Measurements from ENCODE around the gene RRAS.
"Not testable (repeated sequence)": the region's sequence is repeated elsewhere in the genome, so short reads cannot be mapped to it uniquely, and the experiment has no call there.

RRAS gene

DNA sequence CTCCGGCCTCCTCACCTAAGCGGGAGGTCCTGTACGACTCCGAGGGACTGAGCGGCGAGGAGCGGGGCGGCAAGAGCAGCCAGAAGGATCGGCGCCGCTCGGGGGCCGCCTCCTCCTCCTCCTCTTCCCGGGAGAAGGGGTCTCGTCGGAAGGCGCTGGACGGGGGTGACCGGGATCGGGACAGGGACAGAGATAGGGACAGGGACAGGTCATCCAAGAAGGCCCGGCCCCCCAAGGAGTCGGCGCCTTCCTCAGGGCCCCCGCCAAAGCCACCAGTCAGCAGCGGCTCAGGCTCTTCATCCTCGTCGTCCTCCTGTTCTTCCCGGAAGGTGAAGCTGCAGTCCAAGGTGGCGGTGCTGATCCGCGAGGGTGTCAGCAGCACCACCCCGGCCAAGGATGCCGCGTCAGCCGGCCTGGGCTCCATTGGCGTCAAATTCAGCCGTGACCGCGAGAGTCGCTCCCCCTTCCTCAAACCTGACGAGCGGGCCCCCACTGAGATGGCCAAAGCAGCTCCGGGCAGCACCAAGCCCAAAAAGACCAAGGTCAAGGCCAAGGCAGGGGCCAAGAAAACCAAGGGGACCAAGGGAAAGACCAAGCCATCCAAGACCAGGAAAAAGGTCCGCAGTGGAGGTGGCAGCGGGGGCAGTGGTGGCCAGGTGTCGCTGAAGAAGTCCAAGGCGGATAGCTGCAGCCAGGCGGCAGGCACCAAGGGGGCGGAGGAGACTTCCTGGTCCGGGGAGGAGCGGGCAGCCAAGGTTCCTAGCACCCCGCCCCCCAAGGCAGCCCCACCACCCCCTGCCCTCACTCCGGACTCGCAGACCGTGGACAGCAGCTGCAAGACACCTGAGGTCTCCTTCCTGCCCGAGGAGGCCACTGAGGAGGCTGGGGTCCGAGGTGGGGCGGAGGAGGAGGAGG is 12.9 kb upstream of the RRAS start:
- DNase-seq: no peak

DNA sequence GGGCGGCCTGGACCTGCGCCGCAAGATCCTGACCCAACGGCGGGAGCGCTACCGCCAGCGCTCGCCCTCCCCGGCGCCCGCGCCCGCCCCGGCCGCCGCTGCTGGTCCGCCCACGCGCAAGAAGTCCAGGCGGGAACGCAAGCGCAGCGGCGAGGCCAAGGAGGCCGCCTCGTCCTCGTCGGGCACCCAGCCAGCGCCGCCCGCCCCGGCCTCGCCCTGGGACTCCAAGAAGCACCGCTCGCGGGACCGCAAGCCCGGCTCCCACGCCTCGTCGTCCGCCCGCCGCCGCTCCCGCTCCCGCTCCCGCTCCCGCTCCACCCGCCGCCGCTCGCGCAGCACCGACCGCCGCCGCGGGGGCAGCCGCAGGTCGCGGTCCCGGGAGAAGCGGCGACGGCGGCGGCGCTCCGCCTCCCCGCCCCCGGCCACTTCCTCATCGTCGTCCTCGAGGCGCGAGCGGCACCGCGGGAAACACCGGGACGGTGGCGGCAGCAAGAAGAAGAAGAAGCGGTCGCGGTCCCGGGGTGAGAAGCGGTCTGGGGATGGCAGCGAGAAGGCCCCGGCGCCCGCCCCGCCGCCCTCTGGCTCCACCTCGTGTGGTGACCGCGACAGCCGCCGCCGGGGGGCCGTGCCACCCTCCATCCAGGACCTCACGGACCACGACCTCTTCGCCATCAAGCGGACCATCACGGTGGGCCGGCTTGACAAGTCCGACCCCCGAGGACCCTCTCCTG is 12.0 kb upstream of the RRAS start:
- no peak for DNase-seq

DNA sequence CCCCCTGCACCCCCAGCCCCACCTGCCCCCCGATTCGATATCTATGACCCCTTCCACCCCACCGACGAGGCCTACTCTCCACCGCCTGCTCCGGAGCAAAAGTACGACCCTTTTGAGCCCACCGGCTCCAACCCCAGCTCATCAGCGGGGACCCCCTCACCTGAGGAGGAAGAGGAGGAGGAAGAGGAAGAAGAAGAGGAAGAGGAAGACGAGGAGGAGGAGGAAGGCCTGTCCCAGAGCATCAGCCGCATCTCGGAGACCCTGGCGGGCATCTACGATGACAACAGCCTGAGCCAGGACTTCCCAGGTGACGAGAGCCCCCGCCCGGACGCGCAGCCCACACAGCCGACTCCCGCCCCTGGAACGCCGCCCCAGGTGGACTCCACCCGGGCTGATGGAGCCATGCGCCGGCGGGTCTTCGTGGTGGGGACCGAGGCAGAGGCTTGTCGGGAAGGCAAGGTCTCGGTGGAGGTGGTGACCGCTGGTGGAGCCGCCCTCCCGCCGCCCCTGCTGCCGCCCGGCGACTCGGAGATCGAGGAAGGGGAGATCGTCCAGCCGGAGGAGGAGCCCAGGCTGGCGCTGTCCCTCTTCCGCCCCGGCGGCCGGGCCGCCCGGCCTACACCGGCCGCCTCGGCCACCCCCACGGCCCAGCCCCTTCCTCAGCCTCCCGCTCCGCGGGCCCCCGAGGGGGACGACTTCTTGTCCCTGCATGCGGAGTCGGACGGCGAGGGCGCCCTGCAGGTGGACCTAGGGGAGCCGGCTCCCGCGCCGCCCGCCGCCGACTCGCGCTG is 11.3 kb upstream of the RRAS start:
- DNase-seq: no peak

DNA sequence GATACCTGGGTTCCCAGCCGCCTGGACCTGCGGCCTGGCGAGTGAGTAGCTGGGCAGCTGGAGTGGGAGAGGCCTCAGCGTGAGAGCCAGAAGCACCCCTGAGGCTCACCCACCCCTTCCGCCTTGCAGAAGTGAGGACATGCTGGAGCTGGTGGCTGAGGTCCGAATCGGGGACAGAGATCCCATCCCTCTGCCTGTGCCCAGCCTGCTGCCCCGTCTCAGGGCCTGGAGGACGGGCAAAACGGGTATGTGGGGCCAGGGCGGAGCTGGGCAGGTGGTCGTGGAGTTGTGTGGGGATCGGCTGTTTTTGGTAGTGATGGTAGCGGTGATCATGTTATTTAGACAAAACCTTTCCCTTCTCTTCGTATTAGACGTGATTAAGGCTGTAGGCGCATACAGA is 6.6 kb upstream of the RRAS start:
- DNase-seq: no peak

DNA sequence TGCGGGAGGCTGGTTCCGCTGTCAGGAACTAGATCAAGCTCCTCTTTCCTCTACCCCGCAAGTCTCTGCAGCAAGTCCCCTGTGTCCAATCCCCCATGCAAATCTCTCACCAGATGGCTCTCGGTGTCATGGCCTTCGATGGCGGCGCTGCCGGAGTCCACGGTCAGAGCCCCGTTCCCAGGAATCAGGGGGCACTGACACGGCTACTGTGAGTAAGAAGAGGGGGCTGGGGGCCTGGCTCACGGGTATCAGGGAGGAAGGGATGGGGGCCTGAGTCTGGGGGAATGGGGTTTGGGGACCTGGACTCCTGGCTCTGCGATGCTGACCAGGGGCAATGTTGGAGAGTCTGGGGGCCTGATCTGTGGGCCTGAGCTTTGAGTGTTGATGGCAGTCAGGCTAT is 6.1 kb upstream of the RRAS start:
- no peak for DNase-seq

DNA sequence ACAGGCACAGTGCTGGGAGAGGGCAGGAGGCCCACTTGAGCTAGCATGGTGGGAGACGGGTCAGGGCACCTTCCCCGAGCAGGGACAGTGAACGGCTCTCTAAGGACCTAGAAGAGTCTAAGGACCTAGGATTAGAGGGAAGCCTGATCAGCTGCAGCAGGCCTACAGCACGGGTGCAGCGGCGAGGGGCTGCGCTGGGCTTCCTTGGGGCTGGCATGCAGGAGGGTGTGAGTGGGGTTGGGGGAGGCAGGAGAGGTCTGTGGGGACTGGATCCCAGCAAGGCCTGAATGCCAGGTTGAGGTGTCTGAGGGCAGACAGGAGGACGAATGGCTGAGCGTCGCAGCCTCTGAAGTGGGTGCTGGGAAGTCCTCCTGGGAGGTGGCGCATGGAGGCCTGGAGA is 5.6 kb upstream of the RRAS start:
- DNase-seq: no peak

DNA sequence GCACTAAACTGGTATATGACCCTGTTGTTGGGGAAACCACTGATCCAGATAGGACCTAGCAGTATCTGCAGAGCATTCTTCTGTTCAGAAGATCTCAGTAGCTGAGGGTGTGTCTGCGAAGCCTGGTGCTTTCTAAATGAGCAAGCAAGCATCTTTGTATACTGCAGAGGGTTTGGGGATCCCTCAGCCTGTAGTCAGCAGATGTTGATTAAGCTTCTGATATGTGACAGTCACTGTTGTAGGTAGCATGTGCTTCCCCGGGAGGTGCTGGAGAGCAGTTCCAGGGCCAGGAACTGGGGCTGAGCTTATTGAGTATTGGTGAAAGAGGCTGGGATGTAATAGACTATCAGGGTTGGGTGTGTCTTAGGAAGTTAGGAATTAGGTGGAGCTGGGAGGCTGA is 3.5 kb upstream of the RRAS start:
- no peak for DNase-seq

DNA sequence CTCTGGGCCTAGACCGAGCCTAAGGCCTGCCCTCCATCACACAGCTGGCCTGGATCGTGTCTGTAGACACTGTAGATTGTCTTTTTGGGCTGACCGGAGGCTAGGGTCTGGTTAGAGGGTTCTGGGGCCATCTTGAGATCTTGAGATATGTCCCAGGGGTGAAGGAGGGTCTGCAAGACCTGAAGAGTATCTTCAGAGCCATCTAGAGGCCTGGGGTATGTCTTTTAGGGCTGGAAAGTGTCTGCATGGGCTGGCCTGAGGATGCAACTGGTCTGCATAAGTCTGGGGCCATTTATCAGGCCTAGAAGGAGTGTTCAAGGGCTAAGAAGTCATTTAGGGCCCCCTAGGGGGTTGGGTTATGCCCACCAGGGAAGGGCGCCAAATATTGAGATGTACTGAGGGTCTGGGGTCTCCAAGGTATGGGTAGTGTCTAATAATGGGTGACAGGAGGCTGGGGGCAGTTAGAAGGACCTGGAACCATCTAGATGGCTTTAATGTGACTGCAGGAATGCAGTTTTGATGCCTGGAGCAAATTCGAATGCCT is 2.6 kb upstream of the RRAS start:
- no peak for DNase-seq

DNA sequence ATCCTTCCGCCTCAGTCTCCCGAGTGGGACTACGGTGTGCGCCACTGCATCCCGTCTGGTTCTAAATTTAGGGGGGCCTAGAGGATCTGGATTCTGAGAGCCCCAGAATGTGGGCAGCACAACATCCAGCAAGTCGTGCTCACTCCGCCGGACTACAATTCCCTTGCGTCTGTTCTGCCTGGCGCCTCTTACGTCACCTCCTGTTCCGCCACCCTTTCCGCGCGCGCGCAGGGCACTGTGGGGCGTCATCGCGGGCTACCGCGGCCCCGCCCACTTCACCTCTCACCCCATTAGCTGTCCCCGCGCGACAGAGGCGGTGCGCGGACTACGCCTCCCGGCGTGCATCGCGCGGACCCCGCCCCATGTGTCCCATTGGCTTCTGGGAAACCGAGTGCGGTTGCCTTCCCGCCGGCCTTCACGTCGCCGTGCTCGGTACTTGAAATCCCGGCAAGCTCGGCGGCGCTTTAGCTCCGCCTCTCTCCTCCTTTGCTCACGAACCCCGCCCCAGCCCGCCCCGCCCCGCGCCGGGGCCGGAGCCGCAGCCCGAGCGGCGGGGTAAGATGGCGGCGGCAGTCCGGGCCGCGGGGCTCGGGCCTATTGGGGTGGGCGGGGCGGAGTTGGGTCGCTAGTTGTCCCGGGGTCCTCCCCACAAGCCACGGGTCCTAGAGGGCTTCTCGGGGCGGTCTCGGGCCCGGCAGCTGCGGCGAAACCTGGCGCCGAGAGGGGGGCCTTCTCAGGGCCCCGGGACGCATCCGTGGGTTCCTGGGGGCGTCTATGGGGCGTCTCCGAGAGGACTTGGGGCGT is 1.9 kb upstream of the RRAS start, which contains the start of gene SCAF1:
SCAF1 (plus strand) TSS at position 522 of the 804 bp plus-strand sequence. CDS start 2,818 bp downstream, outside the sequence.
- DNase-seq: peak; percentile 99

DNA sequence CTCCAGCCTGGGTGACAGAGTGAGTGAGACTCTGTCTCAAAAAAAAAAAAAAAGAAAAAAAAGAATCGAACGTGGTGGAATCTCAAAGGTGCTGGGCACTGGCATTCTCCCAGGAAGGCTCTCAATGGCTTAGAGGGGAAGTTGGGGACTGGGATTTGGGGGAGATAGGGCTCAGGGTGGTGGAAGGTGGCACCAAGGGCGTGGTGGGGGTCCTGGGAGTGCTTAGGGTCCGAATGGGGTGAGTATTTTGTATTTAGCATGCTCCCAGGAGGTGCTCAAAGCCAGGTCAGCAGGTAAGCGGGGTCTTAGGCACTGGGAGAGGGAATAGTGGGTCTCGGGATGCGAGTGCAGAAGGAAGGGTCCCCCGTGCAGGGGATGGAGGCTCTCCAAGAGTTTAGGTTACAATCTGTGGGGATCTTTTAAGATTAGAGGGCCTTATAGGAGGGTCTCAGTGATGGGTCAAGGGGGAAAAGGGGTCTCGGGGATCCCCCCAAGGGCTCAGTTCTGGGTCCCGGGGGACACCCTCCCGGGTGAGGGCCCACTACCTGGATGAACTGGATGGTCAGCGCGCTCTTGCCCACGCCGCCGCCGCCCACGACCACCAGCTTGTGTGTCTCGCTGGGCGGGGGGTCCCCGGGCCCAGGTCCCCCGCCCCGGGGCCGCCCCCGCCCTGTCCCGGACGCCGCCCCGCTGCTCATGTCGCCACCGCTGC is 386 bp downstream of the RRAS start:
- DNase-seq: no peak

DNA sequence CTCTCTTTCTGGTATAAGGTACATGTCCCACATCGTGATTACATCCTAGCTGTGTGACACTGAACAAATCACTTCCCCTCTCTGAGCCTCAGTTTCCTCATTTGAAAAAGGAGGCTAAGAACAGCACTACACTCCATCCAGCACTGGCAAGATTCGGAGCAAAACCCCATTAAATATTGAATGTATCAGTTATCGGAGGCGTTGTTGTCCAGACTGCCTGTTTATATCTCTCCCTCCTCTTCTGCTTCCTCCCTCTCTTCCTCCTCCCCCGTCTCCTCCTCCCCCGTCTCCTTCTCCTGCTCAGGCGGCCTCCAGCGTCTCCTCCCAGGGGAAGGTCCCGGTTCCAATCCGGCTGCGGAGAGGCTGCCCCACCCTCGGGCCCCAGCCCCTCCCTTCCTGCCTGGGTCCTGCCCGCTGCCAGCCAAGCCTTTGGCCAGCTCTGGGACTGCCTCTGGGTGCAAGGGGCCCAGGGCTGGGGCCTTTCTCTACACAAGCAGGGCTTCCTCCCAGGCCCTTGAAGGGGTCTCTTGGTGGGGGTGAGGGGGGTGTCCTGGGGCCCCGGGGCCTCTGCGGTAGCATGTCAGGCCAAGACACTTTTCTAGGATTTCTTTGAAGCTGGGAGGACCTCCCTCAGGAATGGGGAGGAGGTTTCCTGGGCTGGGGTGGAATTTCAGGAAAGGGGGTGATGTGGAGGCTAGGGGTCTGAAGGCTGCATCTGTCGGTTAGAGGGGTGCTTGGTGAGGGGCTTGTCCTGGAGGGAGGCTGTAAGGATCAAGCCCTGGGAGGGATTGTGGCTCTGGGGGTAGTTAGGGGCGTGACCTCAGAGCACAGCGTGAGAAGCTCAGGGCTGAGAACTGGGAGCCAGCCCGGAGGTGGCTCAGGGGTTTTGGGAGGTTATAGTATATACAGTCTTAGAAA is 1.9 kb downstream of the RRAS start:
- no peak for DNase-seq

DNA sequence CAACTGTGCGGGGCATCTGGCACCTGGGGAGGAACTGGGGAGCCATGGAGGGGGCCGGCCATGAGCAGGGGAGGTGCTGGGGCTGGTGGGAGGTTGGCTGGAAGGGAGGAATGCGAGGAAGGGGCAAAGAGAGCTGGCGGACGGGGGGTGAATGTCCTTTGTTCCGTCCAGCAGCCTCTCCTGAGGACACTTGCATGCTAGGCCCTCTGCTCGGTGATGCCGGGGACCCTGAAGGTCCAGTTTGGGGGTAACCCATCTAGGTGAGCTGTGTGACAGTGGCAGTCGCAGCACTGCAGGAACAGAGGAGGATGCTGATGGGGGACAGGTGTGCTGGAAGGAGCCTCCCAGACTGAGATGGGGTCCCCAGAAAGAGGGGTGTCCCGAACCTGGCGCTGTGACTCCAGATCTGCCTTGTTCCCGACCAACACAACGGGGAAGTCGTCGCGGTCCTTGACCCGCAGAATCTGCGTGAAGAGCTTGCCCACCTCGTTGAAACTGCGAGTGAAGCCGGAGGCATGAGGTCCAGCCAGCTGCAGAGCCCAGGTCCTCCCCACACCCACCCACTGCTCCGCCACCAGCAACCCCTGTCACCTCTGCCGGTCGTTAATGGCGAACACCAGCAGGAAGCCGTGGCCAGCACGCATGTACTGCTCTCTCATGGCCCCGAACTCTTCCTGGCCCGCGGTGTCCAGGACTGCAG is 3.6 kb downstream of the RRAS start:
- no peak for DNase-seq

DNA sequence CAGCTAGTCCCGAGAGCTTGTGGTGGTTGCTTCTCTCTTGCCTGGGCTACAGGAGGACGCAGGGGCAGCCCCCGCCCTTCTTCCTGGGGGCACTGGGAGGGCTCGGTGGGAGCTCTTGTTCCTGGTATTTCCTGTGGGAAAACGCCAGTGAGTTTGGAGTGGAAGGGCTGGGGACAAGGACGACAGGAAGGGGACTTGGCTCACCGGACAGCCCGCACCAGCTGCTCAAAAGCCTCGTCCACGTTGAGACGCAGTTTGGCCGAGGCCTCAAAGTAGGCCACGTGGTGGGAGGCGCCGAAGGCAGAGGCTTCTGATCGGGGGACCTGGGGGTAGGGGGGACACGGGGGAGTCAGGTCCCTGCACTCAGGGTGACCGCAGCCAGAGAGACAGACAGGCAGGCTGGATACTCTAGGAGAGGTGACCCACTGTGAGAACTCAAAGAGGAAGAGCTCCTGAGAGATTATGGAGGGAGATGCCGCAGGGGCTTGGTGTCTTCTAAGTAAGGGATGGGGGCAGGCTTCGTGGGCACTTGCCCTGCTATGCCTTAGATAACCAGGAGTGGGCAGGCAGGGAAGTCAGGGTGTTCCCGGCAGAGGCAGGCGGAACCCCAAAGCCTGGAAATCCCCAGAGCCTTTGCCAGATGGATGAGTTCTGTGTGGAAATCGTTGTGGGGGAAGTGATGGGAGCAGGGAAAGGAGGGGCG is 4.3 kb downstream of the RRAS start:
- DNase-seq: no peak

DNA sequence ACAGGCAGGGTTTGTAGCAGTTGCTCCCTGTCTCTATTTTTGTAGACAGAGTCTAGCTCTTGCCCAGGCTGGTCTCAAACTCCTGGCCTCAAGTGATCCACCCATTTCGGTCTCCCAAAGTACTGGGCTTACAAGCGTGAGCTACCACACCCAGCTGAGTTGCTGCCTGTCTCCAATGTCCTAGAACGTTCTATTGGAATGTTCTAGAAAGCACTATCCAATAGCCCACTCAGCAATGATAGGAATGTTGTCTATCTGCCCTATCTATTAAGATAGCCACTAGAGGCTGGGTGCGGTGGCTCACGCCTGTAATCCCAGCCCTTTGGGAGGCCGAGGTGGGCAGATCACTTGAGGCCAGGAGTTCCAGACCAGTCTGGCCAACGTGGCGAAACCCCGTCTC is 6.7 kb downstream of the RRAS start:
- not testable (repeated sequence) for DNase-seq

DNA sequence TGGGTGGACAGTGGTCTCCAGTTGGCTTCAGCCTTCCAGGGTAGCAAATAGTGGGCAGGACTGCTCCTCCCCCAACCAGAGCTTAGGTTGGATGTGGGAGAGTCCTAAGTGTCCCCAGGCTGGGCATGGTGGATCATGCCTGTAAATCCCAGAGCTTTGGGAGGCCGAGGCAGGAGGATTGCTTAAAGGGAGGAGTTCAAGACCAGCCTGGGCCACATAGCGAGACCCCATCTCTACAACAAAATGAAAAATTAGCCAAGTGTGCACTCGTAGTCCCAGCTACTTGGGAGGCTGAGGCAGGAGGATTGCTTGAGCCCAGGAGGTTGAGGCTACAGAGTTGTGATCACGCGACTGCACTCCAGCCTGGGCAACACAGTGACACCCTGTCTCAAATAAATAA is 7.4 kb downstream of the RRAS start:
- no peak for DNase-seq

DNA sequence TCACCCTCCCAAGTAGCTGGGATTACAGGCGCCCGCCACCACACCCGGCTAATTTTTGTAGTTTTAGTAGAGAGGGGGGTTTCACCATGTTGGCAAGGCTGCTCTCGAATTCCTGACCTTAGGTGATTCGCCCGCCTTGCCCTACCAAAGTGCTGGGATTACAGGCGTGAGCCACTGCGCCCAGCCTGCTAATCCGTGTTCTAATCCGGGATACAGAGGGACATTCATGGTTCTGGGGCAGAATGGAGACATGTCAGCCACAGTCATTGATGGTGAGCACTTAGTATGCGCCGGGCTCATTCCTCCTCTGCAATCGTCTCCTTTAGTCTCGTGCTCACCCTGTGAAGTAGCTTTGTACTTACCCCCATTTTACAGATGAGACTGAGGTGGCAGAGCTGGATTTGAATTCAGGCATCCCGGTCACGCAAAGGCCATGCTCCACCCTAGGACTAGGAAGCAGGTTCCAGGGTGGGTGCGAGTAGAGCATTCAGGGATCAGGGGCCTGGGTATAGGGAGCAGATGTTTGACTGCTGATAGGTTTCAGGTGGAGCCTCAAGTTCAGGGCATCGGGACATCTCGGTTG is 8.2 kb downstream of the RRAS start:
- no peak for DNase-seq

DNA sequence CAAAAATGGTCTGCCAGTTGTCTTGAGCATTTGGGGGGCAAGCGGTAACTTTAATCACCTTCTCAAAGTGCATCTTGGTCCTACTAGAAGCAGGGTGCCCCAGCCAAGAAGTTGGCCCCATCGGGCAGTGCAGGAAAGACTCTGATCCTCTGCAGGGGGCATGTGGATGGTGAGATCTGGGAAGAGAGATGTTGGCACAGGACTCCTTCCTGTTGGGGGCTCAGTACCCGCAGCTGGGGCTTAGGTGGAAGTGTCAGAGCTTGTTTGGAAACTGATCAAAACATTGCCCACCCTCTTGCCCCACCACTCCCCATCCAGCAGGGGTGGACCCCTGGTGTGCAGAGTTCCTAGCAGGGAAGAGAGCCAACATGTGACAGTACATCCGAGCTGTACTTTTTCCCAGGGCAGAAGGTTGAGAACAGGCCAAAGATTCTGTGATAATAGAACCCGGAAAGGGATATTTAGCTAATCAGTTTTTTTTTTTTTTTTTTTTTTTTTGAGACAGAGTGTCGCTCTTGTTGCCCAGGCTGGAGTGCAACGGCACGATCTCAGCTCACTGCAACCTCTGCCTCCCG is 8.8 kb downstream of the RRAS start:
- no peak for DNase-seq

DNA sequence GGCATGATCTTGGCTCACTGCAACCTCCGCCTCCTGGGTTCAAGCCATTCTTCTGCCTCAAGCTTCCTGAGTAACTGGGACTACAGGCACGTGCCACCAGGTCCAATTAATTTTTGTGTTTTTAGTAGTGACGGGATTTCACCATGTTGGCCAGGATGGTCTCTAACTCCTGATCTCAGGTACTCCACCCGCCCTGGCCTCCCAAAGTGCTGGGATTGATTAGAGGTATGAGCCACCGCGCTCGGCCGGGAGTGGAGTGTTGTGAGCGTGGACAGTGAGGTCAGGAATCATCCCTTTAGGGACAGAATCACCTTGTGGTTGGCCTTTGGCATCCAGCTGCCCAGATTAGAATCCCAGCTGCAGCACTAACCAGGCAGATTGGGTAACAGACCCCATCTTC is 10.3 kb downstream of the RRAS start:
- no peak for DNase-seq
